NCI-H82 treated with DMSO at 0.1 percent for 48 hours (cell line): Measurements from ENCODE around the gene TMEM184A.

Source experiments
- DNase-seq: peaks from one replicate; lab custom pipeline; 2025; ENCODE audit not compliant: unreplicated experiment; lab: John Stamatoyannopoulos, UW

The TMEM184A gene

GRCh38 chr7:1555813-1556543 lies at the start of gene TMEM184A:
TSS of gene TMEM184A (minus strand) at chr7:1556205. CDS start at chr7:1555484, 721 bp downstream.
- peak; percentile 39 for DNase-seq

GRCh38 chr7:1604383-1604782 lies 48.4 kb upstream of the TMEM184A start:
- DNase-seq: no peak

GRCh38 chr7:1603346-1604225 lies 47.6 kb upstream of the TMEM184A start:
- DNase-seq: no peak

- DNase-seq: no peak
Observed at GRCh38 chr7:1602386-1602785, 46.4 kb upstream of the TMEM184A start.

GRCh38 chr7:1601956-1602355 lies 46.0 kb upstream of the TMEM184A start:
- DNase-seq: no peak

GRCh38 chr7:1599640-1600395 lies 43.8 kb upstream of the TMEM184A start:
- no peak for DNase-seq

GRCh38 chr7:1598961-1599639 lies 43.1 kb upstream of the TMEM184A start:
- DNase-seq: no peak

- DNase-seq: no peak
Observed at GRCh38 chr7:1598286-1598685, 42.3 kb upstream of the TMEM184A start.

- no peak for DNase-seq
Observed at GRCh38 chr7:1597791-1598190, 41.8 kb upstream of the TMEM184A start.

- DNase-seq: no peak
Observed at GRCh38 chr7:1597066-1597760, 41.2 kb upstream of the TMEM184A start.

GRCh38 chr7:1596181-1597043 lies 40.4 kb upstream of the TMEM184A start:
- DNase-seq: no peak

- no peak for DNase-seq
Observed at GRCh38 chr7:1595636-1596035, 39.6 kb upstream of the TMEM184A start.

GRCh38 chr7:1595027-1595426 lies 39.0 kb upstream of the TMEM184A start:
- DNase-seq: no peak

- no peak for DNase-seq
Observed at GRCh38 chr7:1593904-1594421, 38.0 kb upstream of the TMEM184A start.

GRCh38 chr7:1593091-1593866 lies 37.3 kb upstream of the TMEM184A start:
- no peak for DNase-seq

- no peak for DNase-seq
Observed at GRCh38 chr7:1592299-1592871, 36.4 kb upstream of the TMEM184A start.

- DNase-seq: no peak
Observed at GRCh38 chr7:1591876-1592275, 35.9 kb upstream of the TMEM184A start.

GRCh38 chr7:1591396-1591795 lies 35.4 kb upstream of the TMEM184A start:
- peak; percentile 9 for DNase-seq
